Stimulated activated CD4-positive, alpha-beta T cell treated with anti-CD3 and anti-CD28 coated beads, Interleukin-4, amount 100 ng/mL, for 48 hours (primary cell): ENCODE data around the gene PLSCR2.
"Not testable (repeated sequence)": the region's sequence is repeated elsewhere in the genome, so short reads cannot be mapped to it uniquely, and the experiment has no call there.

Experiments
- DNase-seq, 2 donors: peaks; one replicate each; pipeline ENCODE4 v3.0.0-alpha.2; 2020; ENCODE audit warnings: low read depth in 2 of 2

PLSCR2 gene, protein sequence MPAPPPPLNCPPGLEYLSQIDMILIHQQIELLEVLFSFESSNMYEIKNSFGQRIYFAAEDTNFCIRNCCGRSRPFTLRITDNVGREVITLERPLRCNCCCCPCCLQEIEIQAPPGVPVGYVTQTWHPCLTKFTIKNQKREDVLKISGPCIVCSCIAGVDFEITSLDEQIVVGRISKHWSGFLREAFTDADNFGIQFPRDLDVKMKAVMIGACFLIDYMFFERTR

GRCh38 chr3:146469150-146470017, at the start of gene PLSCR2:
TSS of gene PLSCR2 (minus strand) at chr3:146469561. CDS start at chr3:146459904, 9,657 bp downstream.
- peak; percentile 49 to 55 for DNase-seq

GRCh38 chr3:146517684-146518435, 48.5 kb upstream of the PLSCR2 start:
- DNase-seq: no peak

DNA sequence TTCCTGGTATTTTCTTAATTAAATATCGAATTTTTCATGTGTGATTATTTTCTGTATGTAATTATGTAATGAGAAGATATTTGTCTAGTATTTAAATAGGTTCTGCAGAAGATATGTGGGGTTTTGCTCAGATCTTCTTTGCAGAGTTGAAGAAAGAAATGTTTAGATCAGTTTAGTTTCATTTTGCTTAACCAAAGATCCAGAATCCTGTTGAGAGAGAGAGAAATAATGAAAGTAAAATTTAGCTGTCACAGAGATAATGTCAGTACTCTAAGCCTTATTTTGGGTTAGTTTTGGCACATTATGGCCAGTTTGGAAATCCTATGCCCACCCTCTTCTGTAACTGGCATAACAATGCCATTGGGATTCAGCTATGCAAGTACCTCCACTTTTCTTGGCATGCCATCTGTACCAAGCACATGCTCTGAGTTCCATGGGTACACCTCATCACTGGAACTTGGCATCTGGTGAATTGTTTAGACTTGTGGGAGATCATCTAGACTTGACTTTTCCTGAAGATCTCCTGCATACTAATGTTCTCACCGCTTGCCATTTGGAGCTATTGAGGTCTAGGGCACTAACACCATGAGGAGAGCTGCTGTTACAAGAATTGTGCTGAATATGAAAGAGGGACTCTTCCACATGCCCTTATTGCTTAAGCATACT, 44.2 kb upstream of the PLSCR2 start:
- DNase-seq: no peak

GRCh38 chr3:146511402-146512134, 42.2 kb upstream of the PLSCR2 start:
- no peak for DNase-seq

- no peak for DNase-seq
Measured at GRCh38 chr3:146507331-146508120, 38.2 kb upstream of the PLSCR2 start.

DNA sequence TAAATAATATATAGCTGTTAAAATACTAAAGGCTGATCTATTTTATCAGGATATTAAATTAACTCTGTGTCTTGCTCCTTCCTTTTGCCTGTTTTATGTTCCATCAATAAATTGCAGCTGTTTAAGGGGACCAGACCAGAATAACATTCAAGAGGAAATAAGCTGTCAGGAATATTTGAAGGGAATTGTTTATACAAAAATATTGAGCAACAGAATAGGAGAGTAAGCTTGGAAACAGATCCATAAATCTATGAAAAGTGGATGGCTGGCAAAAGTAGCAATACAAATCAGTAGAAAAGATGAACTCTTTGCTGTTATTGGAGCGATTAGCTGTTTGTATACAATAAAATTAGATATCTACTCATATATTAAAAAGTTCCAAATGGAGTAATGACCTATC, 36.2 kb upstream of the PLSCR2 start:
- DNase-seq: no peak

- DNase-seq: no peak
Measured at GRCh38 chr3:146504498-146505197, 35.3 kb upstream of the PLSCR2 start.

- peak in 1 of 2 donors; percentile 9 for DNase-seq
Measured at GRCh38 chr3:146503461-146504202, 34.3 kb upstream of the PLSCR2 start.

DNA sequence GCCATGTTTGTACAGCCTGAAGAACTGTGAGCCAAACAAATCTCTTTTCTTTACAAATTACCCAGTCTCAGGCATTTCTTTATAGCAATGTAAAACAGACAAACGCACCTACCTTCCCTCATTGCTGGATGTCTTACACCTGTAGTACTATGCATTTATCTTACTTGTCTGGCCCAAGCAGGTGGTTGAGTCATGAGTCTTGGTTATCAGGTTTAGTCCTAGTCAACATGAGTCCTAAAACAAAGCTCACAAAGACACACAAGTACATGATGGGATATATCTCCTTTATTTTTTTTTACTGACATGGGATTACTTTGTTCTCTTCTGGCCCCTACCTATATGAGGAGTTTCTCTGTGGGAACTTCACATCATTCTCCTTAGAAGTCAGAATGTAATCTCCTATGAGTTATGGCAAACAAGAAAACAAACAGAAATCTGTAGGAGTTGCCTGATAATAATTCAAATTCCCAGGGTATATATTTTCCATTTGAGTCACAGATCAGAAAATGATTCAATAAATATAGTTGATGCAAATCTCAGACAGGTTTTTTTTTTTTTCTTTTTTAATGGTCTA, 33.6 kb upstream of the PLSCR2 start:
- DNase-seq: no peak

- no peak for DNase-seq
Measured at GRCh38 chr3:146501752-146502151, 32.4 kb upstream of the PLSCR2 start.

- no peak for DNase-seq
Measured at GRCh38 chr3:146499701-146500100, 30.3 kb upstream of the PLSCR2 start.

DNA sequence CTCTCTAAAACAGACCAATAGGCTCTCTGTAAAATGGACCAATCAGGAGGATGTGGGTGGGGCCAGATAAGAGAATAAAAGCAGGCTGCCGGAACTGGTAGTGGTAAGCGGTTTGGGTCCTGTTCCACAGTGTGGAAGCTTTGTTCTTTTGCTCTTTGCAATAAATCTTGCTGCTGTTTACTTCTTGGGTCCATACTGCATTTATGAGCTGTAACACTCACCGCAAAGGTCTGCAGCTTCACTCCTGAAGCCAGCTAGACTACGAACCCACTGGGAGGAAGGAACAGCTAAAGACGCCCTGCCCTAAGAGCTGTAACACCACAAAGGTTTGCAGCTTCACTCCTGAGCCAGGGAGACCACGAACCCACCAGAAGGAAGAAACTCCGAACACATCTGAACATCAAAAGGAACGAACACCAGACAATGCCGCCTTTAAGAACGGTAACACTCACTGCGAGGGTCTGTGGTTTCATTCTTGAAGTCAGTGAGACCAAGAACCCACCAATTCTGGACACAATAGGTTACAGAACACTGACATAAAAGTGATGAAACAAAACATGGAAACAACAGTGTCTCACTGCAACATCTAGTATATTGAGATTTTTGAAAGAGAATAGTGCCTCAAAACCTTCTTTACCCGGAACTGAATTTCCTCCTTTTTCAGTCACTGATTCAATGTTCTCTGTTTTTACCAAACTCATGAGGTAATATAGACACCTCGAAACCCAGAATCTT, 28.8 kb upstream of the PLSCR2 start:
- DNase-seq: peak in 1 of 2 donors; percentile 22

DNA sequence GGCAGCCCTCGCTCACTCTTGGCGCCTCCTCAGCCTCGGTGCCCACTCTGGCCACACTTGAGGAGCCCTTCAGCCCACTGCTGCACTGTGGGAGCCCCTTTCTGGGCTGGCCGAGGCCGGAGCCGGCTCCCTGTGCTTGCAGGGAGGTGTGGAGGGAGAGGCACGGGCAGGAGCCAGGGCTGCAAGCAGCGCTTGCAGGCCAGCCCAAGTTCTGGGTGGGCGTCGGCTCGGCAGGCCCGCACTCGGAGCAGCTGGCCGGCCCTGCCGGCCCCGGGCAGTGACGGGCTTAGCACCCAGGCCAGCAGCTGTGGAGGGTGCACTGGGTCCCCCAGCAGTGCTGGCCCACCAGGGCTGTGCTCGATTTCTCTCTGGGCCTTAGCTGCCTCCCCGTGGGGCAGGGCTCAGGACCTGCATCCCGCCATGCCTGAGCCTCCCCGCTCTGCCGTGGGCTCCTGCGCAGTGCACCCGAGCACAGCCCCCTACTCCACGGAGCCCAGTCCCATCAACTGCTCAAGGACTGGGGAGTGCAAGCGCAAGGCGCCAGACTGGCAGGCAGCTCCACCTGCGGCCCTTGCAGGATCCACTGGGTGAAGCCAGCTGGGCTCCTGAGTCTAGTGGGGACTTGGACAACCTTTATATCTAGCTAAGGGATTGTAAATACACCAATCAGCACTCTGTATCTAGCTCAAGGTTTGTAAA, 27.9 kb upstream of the PLSCR2 start:
- not testable (repeated sequence) for DNase-seq

DNA sequence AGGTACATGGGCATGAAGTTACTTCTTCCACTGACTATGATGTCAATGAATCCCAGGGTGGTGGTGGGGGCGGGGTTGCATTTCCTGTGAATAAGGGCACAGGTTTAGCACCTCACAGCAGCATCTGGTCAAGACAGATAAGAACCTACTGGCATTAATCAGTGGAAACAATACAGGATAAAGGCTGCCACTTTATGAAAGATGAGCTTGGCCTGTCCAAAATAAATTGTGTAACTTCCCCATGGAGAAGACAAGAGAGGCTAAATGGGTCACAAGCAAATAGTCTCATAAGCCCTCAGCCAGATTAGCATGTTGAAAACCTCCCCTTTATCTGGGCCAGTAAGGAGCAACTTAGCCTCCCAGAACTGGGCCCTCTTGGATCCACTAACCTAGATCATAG, 27.4 kb upstream of the PLSCR2 start:
- DNase-seq: no peak

DNA sequence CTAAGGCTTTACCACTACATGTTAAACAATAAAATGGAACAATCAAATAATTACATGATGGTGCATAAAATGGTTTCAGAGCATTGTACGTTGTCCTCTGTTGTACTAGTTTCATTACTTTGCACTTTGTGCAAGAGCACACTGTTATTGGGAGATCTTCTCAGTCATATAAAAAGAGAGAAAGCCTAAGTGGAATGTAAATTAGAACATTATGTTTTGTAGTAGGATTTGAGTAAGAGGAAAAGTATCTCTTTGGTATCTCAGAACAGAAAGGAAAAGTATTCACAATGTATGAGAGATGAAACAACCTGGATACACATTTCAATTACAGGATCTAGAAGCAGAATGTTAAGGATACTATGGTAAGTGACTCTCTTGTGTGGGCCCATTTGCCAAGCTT, 26.9 kb upstream of the PLSCR2 start:
- DNase-seq: no peak

- no peak for DNase-seq
Measured at GRCh38 chr3:146493761-146494160, 24.4 kb upstream of the PLSCR2 start.

GRCh38 chr3:146493221-146493620, 23.9 kb upstream of the PLSCR2 start:
- DNase-seq: no peak
